Loucy (cell line): ENCODE data around the gene ATXN7L1.

ENCODE experiments used
- CTCF ChIP-seq: fragments of 200-600 bp; sonication (generic); conservative IDR thresholded peaks from 2 replicates; pipeline ENCODE4 v1.5.1; 2014; ENCODE audit warnings: mild to moderate bottlenecking, antibody characterized with exemption, low read length
- EZH2phosphoT487 ChIP-seq: fragments of 200-600 bp; IDR thresholded peaks from 2 replicates; pipeline ENCODE4 v1.6.1; 2018; ENCODE audit warnings: antibody characterized with exemption, mild to moderate bottlenecking, moderate library complexity, borderline replicate concordance

GRCh38 chr7:105567821-105568220 lies 308.6 kb downstream of the ATXN7L1 start:
- no peak for TF ChIP-seq CTCF
- no peak for TF ChIP-seq EZH2phosphoT487
